Muscle layer of duodenum (tissue), 2 donors: ENCODE results near the gene CDC73.
A peak's percentile ranks its signal among the peaks of the same experiment; 100 is the strongest.

Experiments used
- H3K27ac ChIP-seq: one replicate; pipeline ENCODE4 v1.7.0; 2013; ENCODE audit warnings: mild to moderate bottlenecking, low read length
- H3K27me3 ChIP-seq: one replicate; pipeline ENCODE4 v1.7.0; 2013; ENCODE audit warnings: low read depth, mild to moderate bottlenecking, control low read depth, low read length
- H3K36me3 ChIP-seq, 2 donors: one replicate each; pipeline ENCODE4 v1.7.0; 2013; ENCODE audit warnings: low read length in 2 of 2, control low read depth in 1 of 2, mild to moderate bottlenecking in 1 of 2; ENCODE audit not compliant: insufficient read depth in 2 of 2, control insufficient read depth in 1 of 2
- H3K4me1 ChIP-seq, 2 donors: one replicate each; pipeline ENCODE4 v1.7.0; 2013; ENCODE audit warnings: low read length in 2 of 2, mild to moderate bottlenecking in 2 of 2, control low read depth in 1 of 2, moderate library complexity in 1 of 2; ENCODE audit not compliant: insufficient read depth in 2 of 2, control insufficient read depth in 1 of 2
- H3K4me3 ChIP-seq, 2 donors: one replicate each; pipeline ENCODE4 v1.7.0; 2013; ENCODE audit warnings: low read length in 2 of 2, low read depth in 1 of 2, mild to moderate bottlenecking in 1 of 2
- H3K9me3 ChIP-seq, 2 donors: one replicate each; pipeline ENCODE4 v1.7.0; 2013; ENCODE audit warnings: low read length in 2 of 2, control low read depth in 1 of 2, mild to moderate bottlenecking in 1 of 2; ENCODE audit not compliant: control insufficient read depth in 1 of 2
- donor health status: healthy.

The CDC73 gene

GRCh38 chr1:193103759-193104501 lies 17.9 kb upstream of the CDC73 start:
- Histone ChIP-seq H3K27me3 (no peaks in the 10 kb centered on the region), H3K36me3 (peaks cover 7 to 26% of the 10 kb centered on the region in 2 donors), H3K9me3 (no peaks in the 10 kb centered on the region), H3K4me3 (peak overlapping the region; percentile 77 to 85), H3K4me1 (peaks cover 7 to 10% of the 10 kb centered on the region in 2 donors), H3K27ac (peak overlapping the region; percentile 82)

DNA sequence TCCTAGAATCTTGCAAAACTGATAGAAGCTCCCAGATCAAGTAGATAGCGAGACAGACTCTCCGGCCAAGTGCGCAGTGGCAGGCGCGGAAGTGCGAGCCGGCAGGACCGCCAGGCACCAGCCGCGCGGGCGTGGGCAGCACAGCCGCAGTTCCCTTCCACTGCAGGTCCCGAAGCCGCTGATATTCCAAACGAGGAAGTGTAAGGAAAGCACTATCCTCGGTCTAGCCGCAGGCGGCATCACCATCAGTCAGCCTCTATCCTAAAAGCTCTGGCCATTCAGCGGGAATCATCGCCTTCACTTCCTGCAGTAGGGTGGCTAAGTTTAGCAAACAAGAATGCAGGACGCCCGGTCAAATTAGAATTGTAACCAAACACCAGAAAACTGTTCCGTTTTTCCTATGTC lies 17.3 kb upstream of the CDC73 start:
- Histone ChIP-seq H3K4me1 (peaks cover 7 to 10% of the 10 kb centered on the region in 2 donors), H3K27me3 (no peaks in the 10 kb centered on the region), H3K36me3 (peaks cover 3 to 21% of the 10 kb centered on the region in 2 donors), H3K27ac (peak overlapping the region; percentile 82), H3K9me3 (no peaks in the 10 kb centered on the region), H3K4me3 (peak overlapping the region; percentile 77 to 85)

GRCh38 chr1:193104907-193105820 lies 16.7 kb upstream of the CDC73 start, which contains the start of gene GLRX2:
Gene GLRX2 (minus strand): TSS chr1:193105414. CDS start chr1:193105382, 32 bp downstream.
- Histone ChIP-seq H3K27ac (peak within 1 kb of the TSS; percentile 91), H3K9me3 (no peaks in the 10 kb centered on the region), H3K27me3 (no peaks in the 10 kb centered on the region), H3K4me3 (peak within 1 kb of the TSS; percentile 77 to 86), H3K4me1 (peaks cover 7 to 10% of the 10 kb centered on the region in 2 donors), H3K36me3 (peaks cover 3 to 15% of the 10 kb centered on the region in 2 donors)

DNA sequence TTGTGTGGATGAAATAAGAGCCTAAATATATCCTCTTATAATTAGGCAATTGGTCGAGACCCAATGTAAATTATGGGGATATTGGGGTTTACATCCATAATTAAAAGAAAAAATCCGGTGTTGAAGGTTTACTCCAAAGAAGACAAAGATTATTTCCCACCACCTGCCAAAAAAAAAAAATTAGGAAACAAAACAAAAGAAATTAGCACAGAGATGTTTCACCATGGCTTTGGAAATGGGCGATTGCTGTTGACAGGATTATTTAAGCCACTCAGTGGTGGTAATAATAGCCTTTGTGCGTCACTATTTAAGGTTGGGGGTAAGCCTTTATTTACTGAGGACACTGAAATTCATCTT lies 16.0 kb upstream of the CDC73 start:
- peak overlapping the region; percentile 91 for H3K27ac ChIP-seq
- H3K9me3 ChIP-seq, result no peaks in the 10 kb centered on the region
- peaks cover 7 to 10% of the 10 kb centered on the region in 2 donors for H3K4me1 ChIP-seq
- peaks cover 0 to 11% of the 10 kb centered on the region in 2 donors for H3K36me3 ChIP-seq
- peak overlapping the region; percentile 77 to 86 for H3K4me3 ChIP-seq
- no peaks in the 10 kb centered on the region for H3K27me3 ChIP-seq

DNA sequence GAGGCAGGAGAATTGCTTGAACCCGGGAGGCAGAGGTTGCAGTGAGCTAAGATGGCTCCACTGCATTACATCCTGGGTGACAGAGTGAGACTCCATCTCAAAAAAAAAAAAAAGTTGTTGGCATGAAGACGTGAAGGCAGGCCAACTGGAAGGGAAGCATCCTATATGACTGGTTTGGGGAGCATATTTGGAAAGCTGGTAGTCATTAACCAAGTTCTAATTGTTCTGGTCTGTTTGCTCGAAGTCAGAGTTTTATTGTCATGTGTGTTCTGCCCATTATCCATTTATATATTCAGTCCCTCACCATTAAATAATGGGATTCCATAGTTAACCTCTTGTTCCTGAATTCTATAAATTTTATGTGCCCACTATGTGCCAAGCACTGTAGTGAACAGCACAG lies 13.4 kb upstream of the CDC73 start:
- Histone ChIP-seq H3K27me3 (no peaks in the 10 kb centered on the region), H3K4me3 (no peak overlapping the region), H3K9me3 (no peaks in the 10 kb centered on the region), H3K27ac (no peak overlapping the region), H3K36me3 (peaks cover 0 to 11% of the 10 kb centered on the region in 2 donors), H3K4me1 (peaks cover 4 to 7% of the 10 kb centered on the region in 2 donors)

GRCh38 chr1:193109619-193110018 lies 12.2 kb upstream of the CDC73 start:
- H3K27me3 ChIP-seq, result no peaks in the 10 kb centered on the region
- H3K4me3 ChIP-seq, result no peak overlapping the region
- no peaks in the 10 kb centered on the region for H3K4me1 ChIP-seq
- no peak overlapping the region for H3K27ac ChIP-seq
- H3K36me3 ChIP-seq, result peaks cover 0 to 6% of the 10 kb centered on the region in 2 donors
- no peaks in the 10 kb centered on the region for H3K9me3 ChIP-seq

- H3K4me1 ChIP-seq, result no peaks in the 10 kb centered on the region
- H3K4me3 ChIP-seq, result no peak overlapping the region
- no peaks in the 10 kb centered on the region for H3K36me3 ChIP-seq
- H3K27ac ChIP-seq, result no peak overlapping the region
- no peaks in the 10 kb centered on the region for H3K9me3 ChIP-seq
- H3K27me3 ChIP-seq, result no peaks in the 10 kb centered on the region
Measured at GRCh38 chr1:193110246-193110645, 11.6 kb upstream of the CDC73 start.

- Histone ChIP-seq H3K27me3 (no peaks in the 10 kb centered on the region), H3K4me3 (no peak overlapping the region), H3K27ac (no peak overlapping the region), H3K9me3 (no peaks in the 10 kb centered on the region), H3K36me3 (no peaks in the 10 kb centered on the region), H3K4me1 (no peaks in the 10 kb centered on the region)
Measured at GRCh38 chr1:193110864-193111263, 11.0 kb upstream of the CDC73 start.

DNA sequence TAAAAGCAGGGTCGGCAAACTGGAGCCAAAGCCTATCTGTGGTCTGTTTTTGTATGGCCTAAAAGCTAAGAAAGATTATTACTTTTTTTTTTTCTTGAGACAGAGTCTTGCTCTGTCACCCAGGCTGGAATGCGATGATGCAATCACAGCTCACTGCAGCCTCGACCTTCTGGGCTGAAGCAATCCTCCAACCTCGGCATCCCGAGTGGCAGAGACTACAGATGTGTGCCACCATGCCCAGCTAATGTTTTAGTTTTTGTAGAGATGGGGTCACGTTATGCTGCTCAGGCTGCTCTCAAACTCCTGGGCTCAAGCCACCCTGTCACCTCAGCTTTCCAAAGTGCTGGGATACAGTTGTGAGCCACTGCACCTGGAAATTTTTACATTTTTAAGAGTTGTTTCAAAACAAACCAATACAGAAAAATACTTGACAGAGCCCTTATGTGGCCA lies 10.2 kb upstream of the CDC73 start:
- Histone ChIP-seq H3K4me1 (no peaks in the 10 kb centered on the region), H3K9me3 (no peaks in the 10 kb centered on the region), H3K36me3 (no peaks in the 10 kb centered on the region), H3K4me3 (no peak overlapping the region), H3K27me3 (no peaks in the 10 kb centered on the region), H3K27ac (no peak overlapping the region)

GRCh38 chr1:193113258-193113991 lies 8.4 kb upstream of the CDC73 start:
- Histone ChIP-seq H3K9me3 (no peaks in the 10 kb centered on the region), H3K36me3 (no peaks in the 10 kb centered on the region), H3K4me1 (no peaks in the 10 kb centered on the region), H3K27ac (no peak overlapping the region), H3K27me3 (no peaks in the 10 kb centered on the region), H3K4me3 (no peak overlapping the region)

DNA sequence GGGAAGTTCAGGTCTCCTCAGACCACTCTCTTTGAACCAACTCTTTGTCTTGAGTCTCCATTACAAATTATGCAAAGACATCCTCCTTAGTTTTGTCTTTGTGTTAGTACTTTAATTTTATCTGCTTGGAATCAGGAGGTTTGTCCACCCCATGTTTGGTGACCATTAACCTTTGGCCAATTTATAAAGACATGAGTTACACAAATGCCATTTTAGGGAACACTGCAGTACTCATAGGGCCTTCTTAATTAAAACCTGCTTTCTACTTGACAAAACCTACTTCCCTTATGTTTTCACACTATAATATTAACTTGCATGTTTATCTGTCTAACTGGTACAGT lies 7.9 kb upstream of the CDC73 start:
- Histone ChIP-seq H3K27me3 (no peaks in the 10 kb centered on the region), H3K4me3 (no peak overlapping the region), H3K9me3 (no peaks in the 10 kb centered on the region), H3K4me1 (no peaks in the 10 kb centered on the region), H3K27ac (no peak overlapping the region), H3K36me3 (no peaks in the 10 kb centered on the region)
